Neural cell (in vitro differentiated cells): ENCODE data around the gene CBS.
"Not testable (repeated sequence)": the region's sequence is repeated elsewhere in the genome, so short reads cannot be mapped to it uniquely, and the experiment has no call there.

ENCODE experiments used
- CTCF ChIP-seq: fragments of 450-650 bp; IDR thresholded peaks from 2 replicates; pipeline ENCODE4 v1.5.1; 2014; ENCODE audit warnings: antibody characterized with exemption, mild to moderate bottlenecking, moderate library complexity; ENCODE audit not compliant: poor library complexity, severe bottlenecking
- EP300 ChIP-seq: fragments of 450-650 bp; conservative IDR thresholded peaks from 2 replicates; pipeline ENCODE4 v1.6.1; 2014; ENCODE audit warnings: antibody characterized with exemption, mild to moderate bottlenecking, moderate library complexity; ENCODE audit not compliant: poor library complexity, severe bottlenecking
- EZH2 ChIP-seq: fragments of 200-600, 300-800 bp; shearing (Covaris generic), sonication (generic); IDR thresholded peaks from 2 replicates; pipeline ENCODE4 v1.6.1; 2014; ENCODE audit warnings: antibody characterized with exemption, low read length, borderline replicate concordance, mild to moderate bottlenecking; ENCODE audit not compliant: insufficient read depth, poor library complexity, severe bottlenecking
- SMC3 ChIP-seq: fragments of 450-650 bp; conservative IDR thresholded peaks from 2 replicates; pipeline ENCODE4 v1.6.1; 2014; ENCODE audit warnings: antibody characterized with exemption, mild to moderate bottlenecking, moderate library complexity; ENCODE audit not compliant: poor library complexity

GRCh38 chr21:43101676-43102075 is 26.0 kb upstream of the CBS start:
- TF ChIP-seq SMC3, CTCF, EP300, EZH2: not testable (repeated sequence)
